ENCODE measurements around the gene PLEKHJ1. TPM values are rescaled to one million over a fixed set of nuclear protein-coding genes. Genes with fewer than 3 reads are reported as not detected.

The PLEKHJ1 gene
- total RNA-seq, 2 donors from 2014 or later = 44.1 to 53.0 TPM

DNA sequence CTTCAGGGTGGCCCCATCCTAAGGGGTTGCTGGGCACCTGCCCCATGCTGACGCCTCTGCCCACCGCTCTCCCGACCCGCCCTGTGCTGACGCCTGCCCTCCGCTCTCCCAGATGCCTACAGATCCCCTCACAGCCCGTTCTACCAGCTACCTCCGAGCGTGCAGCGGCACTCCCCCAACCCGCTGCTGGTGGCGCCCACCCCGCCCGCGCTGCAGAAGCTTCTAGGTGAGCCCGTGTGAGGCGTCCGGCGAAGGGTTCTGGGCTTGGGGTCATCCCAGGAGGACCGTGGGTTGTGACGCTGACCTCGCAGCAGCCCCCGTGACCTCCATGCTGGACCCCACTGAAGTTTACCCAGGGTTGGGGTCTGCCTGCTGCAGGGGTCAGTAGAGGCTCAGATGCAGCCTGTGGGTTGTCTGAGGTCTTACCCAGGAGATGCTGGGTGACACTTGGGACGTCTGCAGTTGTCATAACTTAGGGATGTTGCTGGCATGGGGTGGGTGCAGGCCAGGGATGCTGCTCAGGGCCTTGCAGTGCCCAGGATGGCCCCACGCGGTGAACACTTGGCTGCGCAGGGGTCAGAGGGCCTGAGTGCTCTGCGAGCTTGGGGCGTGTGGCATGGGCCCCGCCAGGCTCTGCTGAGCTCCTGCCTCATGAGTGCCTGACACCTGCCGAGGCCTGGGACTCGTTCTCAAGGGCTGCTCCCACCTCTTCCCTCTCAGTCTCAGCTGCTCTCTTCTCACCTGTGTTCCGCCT is 25.0 kb downstream of the PLEKHJ1 start:
- H3K4me3 ChIP-seq = no peak overlapping the region
- H3K9me3 ChIP-seq = no peaks in the 10 kb centered on the region
- H3K27me3 ChIP-seq = no peaks in the 10 kb centered on the region
- H3K4me1 ChIP-seq = peaks cover 0 to 14% of the 10 kb centered on the region in 2 donors
- DNase-seq (ENCODE audit: low spot score) = no peak
- H3K27ac ChIP-seq = no peak overlapping the region
- H3K36me3 ChIP-seq = peaks cover 89% of the 10 kb centered on the region
- TF ChIP-seq, protein P1, sequence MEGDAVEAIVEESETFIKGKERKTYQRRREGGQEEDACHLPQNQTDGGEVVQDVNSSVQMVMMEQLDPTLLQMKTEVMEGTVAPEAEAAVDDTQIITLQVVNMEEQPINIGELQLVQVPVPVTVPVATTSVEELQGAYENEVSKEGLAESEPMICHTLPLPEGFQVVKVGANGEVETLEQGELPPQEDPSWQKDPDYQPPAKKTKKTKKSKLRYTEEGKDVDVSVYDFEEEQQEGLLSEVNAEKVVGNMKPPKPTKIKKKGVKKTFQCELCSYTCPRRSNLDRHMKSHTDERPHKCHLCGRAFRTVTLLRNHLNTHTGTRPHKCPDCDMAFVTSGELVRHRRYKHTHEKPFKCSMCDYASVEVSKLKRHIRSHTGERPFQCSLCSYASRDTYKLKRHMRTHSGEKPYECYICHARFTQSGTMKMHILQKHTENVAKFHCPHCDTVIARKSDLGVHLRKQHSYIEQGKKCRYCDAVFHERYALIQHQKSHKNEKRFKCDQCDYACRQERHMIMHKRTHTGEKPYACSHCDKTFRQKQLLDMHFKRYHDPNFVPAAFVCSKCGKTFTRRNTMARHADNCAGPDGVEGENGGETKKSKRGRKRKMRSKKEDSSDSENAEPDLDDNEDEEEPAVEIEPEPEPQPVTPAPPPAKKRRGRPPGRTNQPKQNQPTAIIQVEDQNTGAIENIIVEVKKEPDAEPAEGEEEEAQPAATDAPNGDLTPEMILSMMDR (IDR thresholded peaks at IDR 0.05) = no peak

DNA sequence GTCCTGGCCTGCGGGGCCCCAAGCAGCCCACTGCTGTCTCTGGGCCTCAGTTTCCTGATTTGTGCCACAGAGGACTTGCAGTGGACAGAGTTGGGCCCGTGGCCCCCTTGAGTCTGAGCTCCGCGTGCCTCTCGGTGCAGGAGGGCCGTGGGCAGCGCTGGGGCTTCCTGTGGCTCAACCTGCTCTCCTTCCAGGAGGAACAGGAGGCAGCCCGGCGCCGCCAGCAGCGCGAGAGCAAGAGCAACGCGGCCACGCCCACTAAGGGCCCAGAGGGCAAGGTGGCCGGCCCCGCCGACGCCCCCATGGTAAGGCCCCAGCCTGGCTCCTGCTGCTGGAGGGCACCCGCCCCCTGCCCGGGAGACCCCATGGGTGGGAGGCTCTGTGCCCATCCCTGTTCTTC is 25.9 kb downstream of the PLEKHJ1 start:
- no peak overlapping the region for H3K4me3 ChIP-seq
- H3K4me1 ChIP-seq = peaks cover 0 to 14% of the 10 kb centered on the region in 2 donors
- TF ChIP-seq, protein P1 (IDR thresholded peaks at IDR 0.05) = no peak
- DNase-seq (ENCODE audit: low spot score) = no peak
- H3K36me3 ChIP-seq = peaks cover 79% of the 10 kb centered on the region
- no peaks in the 10 kb centered on the region for H3K9me3 ChIP-seq
- no peak overlapping the region for H3K27ac ChIP-seq
- H3K27me3 ChIP-seq = no peaks in the 10 kb centered on the region

DNA sequence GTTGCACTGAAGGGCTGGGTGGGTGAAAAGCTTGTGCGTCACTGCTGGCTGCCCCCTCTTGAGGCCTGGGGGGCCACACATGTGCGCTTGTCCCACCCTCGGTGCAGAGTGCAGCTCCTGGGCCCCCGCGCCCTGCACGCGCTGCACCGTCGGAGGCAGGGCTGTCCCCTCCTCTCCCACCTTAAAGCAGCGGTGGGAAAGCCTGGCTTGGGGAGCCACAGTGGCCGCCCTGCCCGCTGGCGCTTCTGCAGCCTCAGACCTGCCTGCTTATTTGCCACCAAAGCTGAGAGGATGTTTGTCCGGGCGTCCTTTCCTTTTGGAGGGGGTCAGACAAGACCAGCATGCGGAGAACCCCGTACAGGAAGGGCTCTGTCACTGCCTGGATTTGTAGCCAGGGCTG is 26.7 kb downstream of the PLEKHJ1 start:
- Histone ChIP-seq H3K27me3 (no peaks in the 10 kb centered on the region), H3K27ac (no peak overlapping the region), H3K36me3 (peaks cover 73% of the 10 kb centered on the region), H3K4me3 (no peak overlapping the region), H3K9me3 (no peaks in the 10 kb centered on the region), H3K4me1 (peaks cover 0 to 17% of the 10 kb centered on the region in 2 donors)
- TF ChIP-seq, protein P1 (IDR thresholded peaks at IDR 0.05) = no peak
- no peak for DNase-seq (ENCODE audit: low spot score)

DNA sequence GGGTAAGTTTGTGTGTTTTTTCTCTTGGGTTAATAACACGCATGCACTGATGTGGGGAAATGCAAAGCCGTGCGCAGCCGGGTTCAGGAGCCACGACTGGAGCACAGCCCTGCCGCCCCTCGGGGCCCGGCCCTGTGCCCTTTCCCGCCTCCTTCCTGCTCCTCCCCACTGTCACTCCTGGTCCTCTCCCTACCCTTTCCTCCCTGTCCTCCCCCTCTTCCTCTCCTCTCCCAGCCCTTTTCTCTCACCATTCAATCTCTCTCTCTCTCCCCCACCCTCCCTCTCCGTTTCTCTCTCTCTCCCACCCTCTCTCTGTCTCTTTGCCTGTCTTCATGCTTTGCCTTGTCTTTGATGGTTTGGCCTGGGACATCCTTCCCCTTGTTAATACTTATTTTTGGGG is 27.2 kb downstream of the PLEKHJ1 start:
- no peak for DNase-seq (ENCODE audit: low spot score)
- TF ChIP-seq, protein P1 (IDR thresholded peaks at IDR 0.05) = no peak
- peaks cover 69% of the 10 kb centered on the region for H3K36me3 ChIP-seq
- peaks cover 0 to 21% of the 10 kb centered on the region in 2 donors for H3K4me1 ChIP-seq
- H3K27me3 ChIP-seq = no peaks in the 10 kb centered on the region
- no peak overlapping the region for H3K4me3 ChIP-seq
- no peak overlapping the region for H3K27ac ChIP-seq
- no peaks in the 10 kb centered on the region for H3K9me3 ChIP-seq

DNA sequence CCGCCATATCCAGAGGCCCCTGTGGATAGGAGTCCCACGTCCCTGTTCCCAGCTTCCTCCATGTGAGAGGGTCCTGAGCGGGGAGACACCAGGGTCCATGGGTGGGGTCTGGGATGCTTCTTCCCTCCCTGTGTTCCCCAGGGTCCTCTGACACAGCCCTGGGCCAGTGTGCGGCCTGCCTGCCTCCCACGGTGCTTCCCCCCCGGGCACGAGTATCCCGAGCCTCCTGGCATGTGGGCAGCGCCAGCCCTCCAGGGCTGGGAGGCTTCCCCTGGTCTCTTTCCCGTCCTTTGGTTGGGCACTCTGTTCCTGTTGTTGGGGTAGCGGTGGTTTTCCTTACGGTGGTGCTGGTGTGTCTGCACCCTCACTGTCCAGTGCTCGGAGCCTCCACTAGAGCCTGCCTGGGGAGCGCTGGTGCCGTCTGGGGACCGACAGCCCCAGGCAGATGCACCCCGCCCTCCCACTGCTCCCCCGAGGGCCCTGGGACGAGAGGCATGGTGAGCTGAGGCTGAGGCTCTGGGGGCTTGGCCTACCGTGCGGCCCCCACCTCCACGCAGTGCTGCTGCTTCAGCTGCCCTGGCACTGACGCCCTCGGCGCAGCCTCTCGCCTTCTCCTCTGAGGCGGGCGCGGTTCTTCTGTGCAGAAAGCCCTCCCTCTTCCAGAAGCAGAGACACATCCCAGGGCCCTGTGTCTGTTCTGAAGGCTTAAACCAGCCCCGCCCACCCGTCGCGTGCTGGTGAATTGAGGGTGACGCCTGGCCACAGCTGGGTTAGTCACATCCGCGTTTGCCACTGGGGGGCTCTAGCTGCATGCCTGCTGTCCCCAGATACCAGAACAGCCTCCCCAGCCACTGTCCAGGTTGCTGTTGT is 27.9 kb downstream of the PLEKHJ1 start:
- Histone ChIP-seq H3K4me3 (no peak overlapping the region), H3K36me3 (peaks cover 62% of the 10 kb centered on the region), H3K27ac (no peak overlapping the region), H3K4me1 (peaks cover 0 to 23% of the 10 kb centered on the region in 2 donors), H3K27me3 (no peaks in the 10 kb centered on the region), H3K9me3 (no peaks in the 10 kb centered on the region)
- TF ChIP-seq, protein P1 (IDR thresholded peaks at IDR 0.05) = peak in 1 of 2 donors; percentile 32
- peak; percentile 79 for DNase-seq (ENCODE audit: low spot score)

All from right atrium auricular region (tissue), 2 donors.